Astrocyte (in vitro differentiated cells and primary cell): ENCODE measurements around the gene CEACAM1. TPM values are rescaled to one million over a fixed set of nuclear protein-coding genes. Genes with fewer than 3 reads are reported as not detected.

Source experiments
- DNase-seq: peaks from one replicate; pipeline ENCODE4 v3.0.0-alpha.2; 2010; ENCODE audit warnings: low read depth
- FAIRE-seq: peaks from 2 replicates; lab custom pipeline; 2011; peaks lifted over from hg19 to GRCh38; lab: Jason Lieb, UNC
- H2AFZ ChIP-seq: 2 replicates; pipeline ENCODE4 v1.6.0; 2012; ENCODE audit warnings: low read depth, low read length, inconsistent platforms
- H3K27ac ChIP-seq: 2 replicates; pipeline ENCODE4 v1.5.1; 2011; ENCODE audit warnings: low read depth, low read length, inconsistent platforms
- H3K27me3 ChIP-seq: 2 replicates; pipeline ENCODE4 v1.6.0; 2011; ENCODE audit warnings: low read length, inconsistent platforms; ENCODE audit not compliant: insufficient read depth
- H3K36me3 ChIP-seq: 2 replicates; pipeline ENCODE4 v1.5.1; 2011; ENCODE audit warnings: low read length, inconsistent platforms; ENCODE audit not compliant: insufficient read depth
- H3K4me1 ChIP-seq: 2 replicates; pipeline ENCODE4 v1.5.1; 2011; ENCODE audit warnings: low read length, inconsistent platforms; ENCODE audit not compliant: insufficient read depth
- H3K4me2 ChIP-seq: 2 replicates; pipeline ENCODE4 v1.6.0; 2012; ENCODE audit warnings: low read length, inconsistent platforms
- H3K4me3 ChIP-seq: 2 replicates; pipeline ENCODE4 v1.5.1; 2011; ENCODE audit warnings: low read depth, mild to moderate bottlenecking, low read length, inconsistent platforms; ENCODE audit not compliant: insufficient read depth
- H3K79me2 ChIP-seq: 2 replicates; pipeline ENCODE4 v1.6.0; 2012; ENCODE audit warnings: mild to moderate bottlenecking, low read length, inconsistent platforms; ENCODE audit not compliant: insufficient read depth
- H3K9ac ChIP-seq: 2 replicates; pipeline ENCODE4 v1.6.0; 2012; ENCODE audit warnings: mild to moderate bottlenecking, low read length, inconsistent platforms
- H3K9me3 ChIP-seq: 2 replicates; pipeline ENCODE4 v1.5.1; 2012; ENCODE audit warnings: low read depth, mild to moderate bottlenecking, low read length, inconsistent platforms; ENCODE audit not compliant: insufficient read depth
- H4K20me1 ChIP-seq: 2 replicates; pipeline ENCODE4 v1.6.0; 2012; ENCODE audit warnings: low read length, inconsistent platforms; ENCODE audit not compliant: insufficient read depth
- H3K27ac Mint-ChIP-seq: one replicate; pipeline ENCODE4 v1.8.0; 2021; ENCODE audit warnings: mild to moderate bottlenecking, mixed read lengths; ENCODE audit not compliant: unreplicated experiment
- H3K27me3 Mint-ChIP-seq: one replicate; pipeline ENCODE4 v1.8.0; 2021; ENCODE audit warnings: low read depth, mixed read lengths; ENCODE audit not compliant: unreplicated experiment
- H3K36me3 Mint-ChIP-seq: one replicate; pipeline ENCODE4 v1.8.0; 2021; ENCODE audit warnings: low read depth, mixed read lengths; ENCODE audit not compliant: unreplicated experiment
- H3K4me1 Mint-ChIP-seq: one replicate; pipeline ENCODE4 v1.8.0; 2021; ENCODE audit warnings: low read depth, mixed read lengths; ENCODE audit not compliant: unreplicated experiment
- H3K4me3 Mint-ChIP-seq: one replicate; pipeline ENCODE4 v1.8.0; 2021; ENCODE audit warnings: mild to moderate bottlenecking, moderate library complexity, mixed read lengths; ENCODE audit not compliant: unreplicated experiment
- H3K9me3 Mint-ChIP-seq: one replicate; pipeline ENCODE4 v1.8.0; 2021; ENCODE audit warnings: mild to moderate bottlenecking, mixed read lengths; ENCODE audit not compliant: unreplicated experiment
- CTCF ChIP-seq: IDR thresholded peaks from 2 replicates; pipeline ENCODE4 v1.5.1; 2011; ENCODE audit warnings: low read depth, mild to moderate bottlenecking, inconsistent platforms, low read length, moderate library complexity; ENCODE audit not compliant: insufficient read depth
- EZH2 ChIP-seq: IDR thresholded peaks from 2 replicates; pipeline ENCODE4 v1.6.1; 2012; ENCODE audit warnings: mild to moderate bottlenecking, low read length, inconsistent platforms; ENCODE audit not compliant: insufficient read depth
- total RNA-seq: library from RNA; stranded (reverse); gene quantifications from 2 replicates; pipeline ENCODE4 v1.2.1, GENCODE V29; 2021

Gene CEACAM1
- total RNA-seq, 1 donor from 2014 or later, result 1.1 TPM

- H3K27me3 Mint-ChIP-seq, result peaks cover 7% of the 10 kb centered on the region
- no peak for TF ChIP-seq CTCF
- TF ChIP-seq EZH2, result no peak
- H3K27ac Mint-ChIP-seq, result no peak overlapping the region
- no peaks in the 10 kb centered on the region for H3K4me1 Mint-ChIP-seq
- H3K27me3 ChIP-seq, result peaks cover 2% of the 10 kb centered on the region
- H3K9ac ChIP-seq, result no peak overlapping the region
- DNase-seq (no peak), FAIRE-seq (no peak)
- peaks cover 2% of the 10 kb centered on the region for H3K9me3 ChIP-seq
- no peak overlapping the region for H3K4me2 ChIP-seq
- no peak overlapping the region for H2AFZ ChIP-seq
- H3K27ac ChIP-seq, result no peak overlapping the region
- H3K79me2 ChIP-seq, result no peaks in the 10 kb centered on the region
- H3K4me3 ChIP-seq, result no peak overlapping the region
- H3K4me3 Mint-ChIP-seq, result no peak overlapping the region
- no peaks in the 10 kb centered on the region for H3K36me3 Mint-ChIP-seq
- H4K20me1 ChIP-seq, result no peaks in the 10 kb centered on the region
- no peaks in the 10 kb centered on the region for H3K36me3 ChIP-seq
- peaks cover 4% of the 10 kb centered on the region for H3K9me3 Mint-ChIP-seq
- no peaks in the 10 kb centered on the region for H3K4me1 ChIP-seq
These were observed 12.9 kb downstream of the CEACAM1 start for GRCh38 chr19:42515241-42515832.

DNA sequence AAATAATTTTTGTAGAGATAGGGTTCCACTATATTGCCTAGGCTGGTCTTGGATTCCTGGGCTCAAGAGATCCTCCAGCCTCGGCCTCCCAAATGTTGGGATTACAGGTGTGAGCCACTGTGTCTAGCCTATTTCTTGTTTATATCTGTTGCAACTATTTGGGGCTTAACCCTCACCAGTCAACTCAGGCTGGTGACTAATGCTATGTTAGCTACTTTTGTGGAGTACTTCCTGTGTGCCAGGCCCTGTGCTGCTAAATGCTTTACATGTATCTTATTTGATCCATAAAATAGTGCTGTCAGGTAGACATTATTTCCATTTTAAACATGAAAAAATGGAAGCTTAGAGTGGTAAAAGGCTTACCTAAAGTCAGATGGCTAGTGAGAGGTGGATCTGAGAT is 13.8 kb downstream of the CEACAM1 start:
- H4K20me1 ChIP-seq, result no peaks in the 10 kb centered on the region
- no peak overlapping the region for H3K4me3 ChIP-seq
- H3K4me1 ChIP-seq, result no peaks in the 10 kb centered on the region
- Mint-ChIP-seq H3K27ac (no peak overlapping the region), H3K27me3 (peaks cover 7% of the 10 kb centered on the region), H3K9me3 (peaks cover 4% of the 10 kb centered on the region), H3K4me1 (no peaks in the 10 kb centered on the region), H3K36me3 (no peaks in the 10 kb centered on the region), H3K4me3 (no peak overlapping the region)
- H3K79me2 ChIP-seq, result no peaks in the 10 kb centered on the region
- no peak overlapping the region for H3K27ac ChIP-seq
- FAIRE-seq, result no peak
- peaks cover 2% of the 10 kb centered on the region for H3K9me3 ChIP-seq
- peaks cover 2% of the 10 kb centered on the region for H3K27me3 ChIP-seq
- no peak overlapping the region for H2AFZ ChIP-seq
- TF ChIP-seq EZH2, result no peak
- TF ChIP-seq CTCF, result no peak
- no peaks in the 10 kb centered on the region for H3K36me3 ChIP-seq
- H3K4me2 ChIP-seq, result no peak overlapping the region
- H3K9ac ChIP-seq, result no peak overlapping the region
- DNase-seq, result no peak

DNA sequence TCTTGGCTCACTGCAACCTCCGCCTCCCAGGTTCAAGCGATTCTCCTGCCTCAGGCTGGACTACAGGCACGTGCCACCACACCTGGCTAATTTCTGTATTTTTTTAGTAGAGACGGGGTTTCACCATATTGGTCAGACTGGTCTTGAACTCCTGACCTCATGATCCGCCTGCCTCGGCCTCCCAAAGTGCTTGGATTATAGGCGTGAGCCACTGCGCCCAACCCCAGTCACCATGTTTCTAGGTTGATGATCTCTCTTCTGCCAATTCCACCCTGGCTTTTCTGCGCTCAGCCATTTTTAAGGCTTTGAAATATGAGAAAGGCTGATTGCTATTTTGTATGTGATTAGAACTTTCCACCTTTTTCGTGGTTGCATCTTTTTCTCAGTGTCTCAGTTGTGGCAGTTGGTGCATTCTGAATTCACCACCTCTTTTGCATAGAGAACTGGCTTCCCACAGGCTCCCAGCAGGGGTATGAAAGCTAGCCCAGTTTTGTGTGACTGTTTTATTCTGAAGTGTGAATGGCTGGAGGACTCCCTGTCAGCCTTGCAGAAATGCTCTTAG is 15.5 kb downstream of the CEACAM1 start:
- H3K4me3 Mint-ChIP-seq, result no peak overlapping the region
- no peaks in the 10 kb centered on the region for H3K36me3 Mint-ChIP-seq
- FAIRE-seq (no peak), DNase-seq (no peak)
- H3K4me2 ChIP-seq, result no peak overlapping the region
- H2AFZ ChIP-seq, result no peak overlapping the region
- H4K20me1 ChIP-seq, result no peaks in the 10 kb centered on the region
- H3K4me1 Mint-ChIP-seq, result no peaks in the 10 kb centered on the region
- H3K9ac ChIP-seq, result no peak overlapping the region
- peaks cover 4% of the 10 kb centered on the region for H3K9me3 Mint-ChIP-seq
- no peak overlapping the region for H3K27ac Mint-ChIP-seq
- H3K79me2 ChIP-seq, result no peaks in the 10 kb centered on the region
- no peak overlapping the region for H3K27ac ChIP-seq
- TF ChIP-seq EZH2 (no peak), CTCF (no peak)
- H3K36me3 ChIP-seq, result no peaks in the 10 kb centered on the region
- no peaks in the 10 kb centered on the region for H3K4me1 ChIP-seq
- H3K27me3 ChIP-seq, result peaks cover 5% of the 10 kb centered on the region
- H3K4me3 ChIP-seq, result no peak overlapping the region
- peaks cover 2% of the 10 kb centered on the region for H3K9me3 ChIP-seq
- peaks cover 15% of the 10 kb centered on the region for H3K27me3 Mint-ChIP-seq
